Mesendoderm (in vitro differentiated cells): ENCODE measurements around the gene RBMS3.

ENCODE experiments used
- DNase-seq: peaks from one replicate; pipeline ENCODE4 v3.0.0; 2013
- H2AK5ac ChIP-seq: 2 replicates; pipeline ENCODE4 v1.6.1; 2013; ENCODE audit warnings: low read length, inconsistent platforms
- H2BK120ac ChIP-seq: 2 replicates; pipeline ENCODE4 v1.6.1; 2013; ENCODE audit warnings: low read depth, mild to moderate bottlenecking, low read length, moderate library complexity, mixed read lengths
- H2BK15ac ChIP-seq: replicated peaks from 2 replicates; pipeline ENCODE4 v1.6.1; 2013; ENCODE audit warnings: low read depth, mild to moderate bottlenecking, moderate library complexity
- H2BK5ac ChIP-seq: 2 replicates; pipeline ENCODE4 v1.6.1; 2013; ENCODE audit warnings: low read length, inconsistent platforms
- H3K18ac ChIP-seq: 2 replicates; pipeline ENCODE4 v1.6.1; 2013; ENCODE audit warnings: mild to moderate bottlenecking, low read length, mixed read lengths
- H3K23ac ChIP-seq: one replicate; pipeline ENCODE4 v1.6.1; 2013; ENCODE audit warnings: low read length
- H3K27ac ChIP-seq: 2 replicates; pipeline ENCODE4 v1.5.1; 2013; ENCODE audit warnings: low read depth, mild to moderate bottlenecking, inconsistent platforms, low read length, moderate library complexity
- H3K27me3 ChIP-seq: 2 replicates; pipeline ENCODE4 v1.6.1; 2013; ENCODE audit warnings: low read length, control low read depth, mild to moderate bottlenecking, inconsistent platforms; ENCODE audit not compliant: insufficient read depth, poor library complexity
- H3K36me3 ChIP-seq: 2 replicates; pipeline ENCODE4 v1.6.1; 2013; ENCODE audit warnings: low read length, inconsistent platforms; ENCODE audit not compliant: control insufficient read depth, insufficient read depth
- H3K4ac ChIP-seq: one replicate; pipeline ENCODE4 v1.6.1; 2013; ENCODE audit warnings: low read depth, mild to moderate bottlenecking, low read length, moderate library complexity
- H3K4me1 ChIP-seq: 2 replicates; pipeline ENCODE4 v1.6.1; 2013; ENCODE audit warnings: low read depth, low read length, inconsistent platforms; ENCODE audit not compliant: control insufficient read depth
- H3K4me2 ChIP-seq: 2 replicates; pipeline ENCODE4 v1.6.1; 2013; ENCODE audit warnings: low read length
- H3K4me3 ChIP-seq: 2 replicates; pipeline ENCODE4 v1.5.1; 2013; ENCODE audit warnings: mild to moderate bottlenecking, low read length
- H3K56ac ChIP-seq: one replicate; pipeline ENCODE4 v1.6.1; 2013; ENCODE audit warnings: low read length
- H3K79me1 ChIP-seq: 2 replicates; pipeline ENCODE4 v1.6.1; 2013; ENCODE audit warnings: low read length, inconsistent platforms
- H3K79me2 ChIP-seq: 2 replicates; pipeline ENCODE4 v1.6.1; 2013; ENCODE audit warnings: mild to moderate bottlenecking, low read length; ENCODE audit not compliant: control insufficient read depth, insufficient read depth
- H3K9ac ChIP-seq: 2 replicates; pipeline ENCODE4 v1.6.1; 2013; ENCODE audit warnings: low read length, inconsistent platforms
- H4K5ac ChIP-seq: one replicate; pipeline ENCODE4 v1.6.1; 2013; ENCODE audit warnings: low read length
- H4K8ac ChIP-seq: one replicate; pipeline ENCODE4 v1.6.1; 2013; ENCODE audit warnings: low read depth, mild to moderate bottlenecking, control low read depth, low read length, moderate library complexity
- WGBS: extraction: QIAGEN DNeasy Blood & Tissue Kit; methylation state at CpG from one replicate; pipeline ENCODE4 v1.1.7; 2013; ENCODE audit warnings: low lambda C conversion rate, missing lambda C conversion rate; ENCODE audit not compliant: insufficient coverage; ENCODE audit errors: extremely low coverage; 5-methylcytosine and 5-hydroxymethylcytosine counted together

The RBMS3 gene

GRCh38 chr3:29609328-29609811, 328.5 kb downstream of the RBMS3 start:
- Histone ChIP-seq H3K9ac (no peak overlapping the region), H2BK5ac (no peak overlapping the region), H2BK120ac (no peak overlapping the region), H3K79me1 (no peaks in the 10 kb centered on the region), H3K18ac (no peak overlapping the region), H3K4me2 (no peak overlapping the region), H3K4me3 (no peak overlapping the region), H3K4me1 (no peaks in the 10 kb centered on the region), H3K27ac (no peak overlapping the region), H4K5ac (no peak overlapping the region), H3K79me2 (no peaks in the 10 kb centered on the region), H2AK5ac (no peak overlapping the region), H4K8ac (no peak overlapping the region), H2BK15ac (no peak overlapping the region), H3K27me3 (no peaks in the 10 kb centered on the region), H3K4ac (no peak overlapping the region), H3K56ac (no peak overlapping the region), H3K23ac (no peak overlapping the region), H3K36me3 (no peaks in the 10 kb centered on the region)
- DNase-seq: no peak

GRCh38 chr3:29610781-29611180, 329.9 kb downstream of the RBMS3 start:
- Histone ChIP-seq H4K5ac (no peak overlapping the region), H2BK5ac (no peak overlapping the region), H3K79me2 (no peaks in the 10 kb centered on the region), H3K79me1 (no peaks in the 10 kb centered on the region), H2BK120ac (no peak overlapping the region), H3K4me2 (no peak overlapping the region), H2AK5ac (no peak overlapping the region), H3K23ac (no peak overlapping the region), H3K56ac (no peak overlapping the region), H2BK15ac (no peak overlapping the region), H3K18ac (no peak overlapping the region), H3K9ac (no peak overlapping the region), H3K4me3 (no peak overlapping the region), H3K27me3 (no peaks in the 10 kb centered on the region), H4K8ac (no peak overlapping the region), H3K36me3 (no peaks in the 10 kb centered on the region), H3K27ac (no peak overlapping the region), H3K4me1 (no peaks in the 10 kb centered on the region), H3K4ac (no peak overlapping the region)
- no peak for DNase-seq

DNA sequence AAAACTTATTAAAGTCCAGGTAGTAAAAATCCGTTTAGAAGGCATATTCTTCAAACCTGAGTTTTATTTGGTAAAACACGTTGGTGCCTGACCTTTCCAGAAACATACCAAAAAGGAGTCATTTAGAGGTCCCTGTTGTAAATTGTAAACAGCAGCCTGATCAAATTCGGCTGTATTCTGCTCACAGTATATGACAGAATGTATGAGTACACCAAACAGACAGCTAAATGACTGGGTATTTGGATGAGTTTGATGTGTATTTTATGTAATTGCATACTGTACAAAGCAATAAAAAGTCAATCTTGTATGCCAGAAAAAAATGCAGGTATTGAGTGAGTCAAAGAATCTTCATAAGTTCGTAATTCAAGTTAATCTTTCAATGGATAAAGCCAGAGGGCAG, 330.4 kb downstream of the RBMS3 start:
- no peak overlapping the region for H3K4me3 ChIP-seq
- no peak overlapping the region for H3K9ac ChIP-seq
- no peak overlapping the region for H4K5ac ChIP-seq
- H3K23ac ChIP-seq: no peak overlapping the region
- no peaks in the 10 kb centered on the region for H3K79me2 ChIP-seq
- H3K4ac ChIP-seq: no peak overlapping the region
- H3K56ac ChIP-seq: no peak overlapping the region
- H3K36me3 ChIP-seq: no peaks in the 10 kb centered on the region
- H2BK120ac ChIP-seq: no peak overlapping the region
- WGBS: no CpG with 5 or more reads among the region's 4 CpGs
- no peak overlapping the region for H3K27ac ChIP-seq
- no peaks in the 10 kb centered on the region for H3K79me1 ChIP-seq
- no peaks in the 10 kb centered on the region for H3K27me3 ChIP-seq
- H3K4me1 ChIP-seq: no peaks in the 10 kb centered on the region
- H2BK15ac ChIP-seq: no peak overlapping the region
- DNase-seq: no peak
- H4K8ac ChIP-seq: no peak overlapping the region
- H3K4me2 ChIP-seq: no peak overlapping the region
- no peak overlapping the region for H2AK5ac ChIP-seq
- H2BK5ac ChIP-seq: no peak overlapping the region
- no peak overlapping the region for H3K18ac ChIP-seq

DNA sequence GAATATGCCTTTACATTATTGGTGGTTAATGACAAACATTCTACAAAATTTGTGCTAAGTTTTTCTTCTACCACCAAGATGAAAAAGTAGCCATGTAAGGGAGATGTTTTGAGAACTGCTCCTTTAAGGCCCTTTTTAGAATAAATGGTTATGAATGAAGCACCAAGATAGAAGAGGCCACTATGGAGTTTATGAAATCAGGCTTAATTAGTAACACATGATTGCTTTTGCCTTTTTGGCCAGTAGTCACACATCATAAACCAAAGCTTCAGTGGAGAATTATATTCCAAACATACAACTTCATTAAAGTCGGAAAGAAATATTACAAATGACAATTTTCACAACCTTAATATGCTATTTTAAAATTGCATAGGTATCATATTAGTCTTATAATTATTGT, 331.7 kb downstream of the RBMS3 start:
- WGBS: no CpG with 5 or more reads among the region's 1 CpG
- Histone ChIP-seq H3K4ac (no peak overlapping the region), H3K9ac (no peak overlapping the region), H3K27me3 (no peaks in the 10 kb centered on the region), H4K8ac (no peak overlapping the region), H4K5ac (no peak overlapping the region), H3K4me2 (no peak overlapping the region), H2BK120ac (no peak overlapping the region), H3K23ac (no peak overlapping the region), H3K36me3 (no peaks in the 10 kb centered on the region), H3K27ac (no peak overlapping the region), H2BK5ac (no peak overlapping the region), H2AK5ac (no peak overlapping the region), H3K56ac (no peak overlapping the region), H3K4me3 (no peak overlapping the region), H3K18ac (no peak overlapping the region), H3K79me1 (no peaks in the 10 kb centered on the region), H2BK15ac (no peak overlapping the region), H3K4me1 (no peaks in the 10 kb centered on the region), H3K79me2 (no peaks in the 10 kb centered on the region)
- no peak for DNase-seq

- H3K79me2 ChIP-seq: no peaks in the 10 kb centered on the region
- no CpG with 5 or more reads among the region's 1 CpG for WGBS
- no peak overlapping the region for H4K8ac ChIP-seq
- H3K27me3 ChIP-seq: no peaks in the 10 kb centered on the region
- H3K18ac ChIP-seq: no peak overlapping the region
- H3K23ac ChIP-seq: no peak overlapping the region
- no peak overlapping the region for H2BK5ac ChIP-seq
- H3K4me3 ChIP-seq: no peak overlapping the region
- no peak overlapping the region for H2BK15ac ChIP-seq
- no peak overlapping the region for H4K5ac ChIP-seq
- no peaks in the 10 kb centered on the region for H3K36me3 ChIP-seq
- H3K4me2 ChIP-seq: no peak overlapping the region
- DNase-seq: no peak
- H3K27ac ChIP-seq: no peak overlapping the region
- H2BK120ac ChIP-seq: no peak overlapping the region
- no peaks in the 10 kb centered on the region for H3K4me1 ChIP-seq
- no peak overlapping the region for H2AK5ac ChIP-seq
- no peak overlapping the region for H3K4ac ChIP-seq
- no peak overlapping the region for H3K56ac ChIP-seq
- no peak overlapping the region for H3K9ac ChIP-seq
- H3K79me1 ChIP-seq: no peaks in the 10 kb centered on the region
These were observed 334.1 kb downstream of the RBMS3 start for GRCh38 chr3:29614954-29615353.

- H3K9ac ChIP-seq: no peak overlapping the region
- H3K56ac ChIP-seq: no peak overlapping the region
- H3K79me2 ChIP-seq: no peaks in the 10 kb centered on the region
- H3K27ac ChIP-seq: no peak overlapping the region
- H3K27me3 ChIP-seq: no peaks in the 10 kb centered on the region
- no CpG with 5 or more reads among the region's 10 CpGs for WGBS
- H3K4me1 ChIP-seq: no peaks in the 10 kb centered on the region
- no peak overlapping the region for H4K8ac ChIP-seq
- H3K18ac ChIP-seq: no peak overlapping the region
- no peak overlapping the region for H3K4ac ChIP-seq
- H2AK5ac ChIP-seq: no peak overlapping the region
- no peak overlapping the region for H2BK15ac ChIP-seq
- H2BK5ac ChIP-seq: no peak overlapping the region
- H3K23ac ChIP-seq: no peak overlapping the region
- H4K5ac ChIP-seq: no peak overlapping the region
- H3K4me2 ChIP-seq: no peak overlapping the region
- no peak overlapping the region for H2BK120ac ChIP-seq
- no peak overlapping the region for H3K4me3 ChIP-seq
- H3K79me1 ChIP-seq: no peaks in the 10 kb centered on the region
- no peak for DNase-seq
- no peaks in the 10 kb centered on the region for H3K36me3 ChIP-seq
These were observed 337.8 kb downstream of the RBMS3 start for GRCh38 chr3:29618395-29619282.
